OCI-M1 (cell line): Measurements from ENCODE around the gene NRSN2.
A peak's percentile ranks its signal among the peaks of the same experiment; 100 is the strongest.

Experiments used
- DNase-seq: peaks from one replicate; lab custom pipeline; 2025; lab: John Stamatoyannopoulos, UW

The NRSN2 gene, protein sequence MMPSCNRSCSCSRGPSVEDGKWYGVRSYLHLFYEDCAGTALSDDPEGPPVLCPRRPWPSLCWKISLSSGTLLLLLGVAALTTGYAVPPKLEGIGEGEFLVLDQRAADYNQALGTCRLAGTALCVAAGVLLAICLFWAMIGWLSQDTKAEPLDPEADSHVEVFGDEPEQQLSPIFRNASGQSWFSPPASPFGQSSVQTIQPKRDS

GRCh38 chr20:346640-347316, at the start of gene NRSN2:
TSS of gene NRSN2 (plus strand) at chr20:347111. CDS start at chr20:349644, 2,533 bp downstream.
- peak; percentile 57 for DNase-seq

DNA sequence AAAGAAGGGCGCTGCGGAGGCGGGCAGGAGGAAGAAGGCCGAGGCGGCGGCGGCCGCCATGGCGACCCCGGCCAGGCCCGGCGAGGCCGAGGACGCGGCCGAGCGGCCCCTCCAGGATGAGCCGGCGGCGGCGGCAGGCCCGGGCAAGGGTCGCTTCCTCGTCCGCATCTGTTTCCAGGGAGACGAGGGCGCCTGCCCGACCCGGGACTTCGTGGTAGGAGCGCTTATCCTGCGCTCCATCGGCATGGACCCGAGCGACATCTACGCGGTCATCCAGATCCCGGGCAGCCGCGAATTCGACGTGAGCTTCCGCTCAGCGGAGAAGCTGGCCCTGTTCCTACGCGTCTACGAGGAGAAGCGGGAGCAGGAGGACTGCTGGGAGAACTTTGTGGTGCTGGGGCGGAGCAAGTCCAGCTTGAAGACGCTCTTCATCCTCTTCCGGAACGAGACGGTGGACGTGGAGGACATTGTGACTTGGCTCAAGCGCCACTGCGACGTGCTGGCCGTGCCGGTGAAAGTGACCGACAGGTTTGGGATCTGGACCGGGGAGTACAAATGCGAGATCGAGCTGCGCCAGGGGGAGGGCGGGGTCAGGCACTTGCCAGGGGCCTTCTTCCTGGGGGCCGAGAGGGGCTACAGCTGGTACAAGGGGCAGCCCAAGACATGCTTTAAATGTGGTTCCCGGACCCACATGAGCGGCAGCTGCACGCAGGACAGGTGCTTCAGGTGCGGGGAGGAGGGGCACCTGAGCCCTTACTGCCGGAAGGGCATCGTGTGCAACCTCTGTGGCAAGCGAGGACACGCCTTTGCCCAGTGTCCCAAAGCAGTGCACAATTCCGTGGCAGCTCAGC, 48.8 kb upstream of the NRSN2 start:
- DNase-seq = peak; percentile 77

GRCh38 chr20:298776-299391, 48.0 kb upstream of the NRSN2 start:
- DNase-seq = no peak

DNA sequence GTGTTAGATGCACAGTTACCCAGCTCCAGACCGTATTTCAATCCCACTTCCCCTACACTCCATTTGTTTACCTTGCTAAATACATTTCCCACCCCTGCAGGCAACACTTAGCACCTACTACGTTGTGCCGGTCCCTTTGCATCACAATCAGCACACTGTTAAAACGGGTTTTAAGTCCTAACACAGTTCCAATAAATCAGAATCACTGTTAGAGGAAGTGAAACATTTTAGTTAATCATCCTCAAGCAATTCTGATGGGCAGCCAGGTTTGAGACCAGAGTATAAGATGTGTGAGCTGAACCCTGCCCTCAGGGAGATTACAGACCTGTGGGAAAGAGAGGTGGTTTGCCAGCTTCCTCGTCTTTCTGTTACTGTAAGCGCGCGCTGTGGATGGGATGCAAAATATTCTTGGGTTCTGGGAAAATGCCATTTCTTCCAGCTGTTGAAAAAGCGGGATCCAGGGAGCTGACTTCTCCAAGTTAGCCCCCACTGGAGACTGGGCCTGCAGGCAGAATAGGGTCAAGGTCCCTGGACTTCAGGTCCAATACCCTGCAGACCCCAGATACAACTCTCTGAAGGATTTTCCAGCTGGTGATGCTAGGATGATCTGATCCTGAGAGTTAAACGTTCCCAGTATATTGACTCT, 46.4 kb upstream of the NRSN2 start:
- DNase-seq = no peak

GRCh38 chr20:301886-302848, 44.7 kb upstream of the NRSN2 start:
- DNase-seq = no peak

DNA sequence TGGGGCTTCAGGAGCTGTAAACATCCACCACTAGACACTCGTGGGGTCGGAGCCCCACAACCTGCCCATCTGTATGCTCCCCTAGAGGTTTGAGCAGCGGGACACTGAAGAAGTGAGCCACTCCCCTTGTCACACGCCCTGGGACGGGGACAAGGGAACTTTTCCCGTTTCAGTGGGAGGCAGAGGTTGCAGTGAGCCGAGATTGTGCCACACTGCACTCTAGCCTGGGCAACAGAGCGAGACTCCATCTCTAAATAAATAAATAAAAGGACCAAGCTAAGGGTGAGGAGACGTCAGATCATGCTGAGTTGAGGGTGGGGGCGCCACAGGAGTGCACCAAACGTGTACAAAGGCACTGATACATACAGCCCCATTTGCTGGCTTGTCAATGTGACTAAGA, 41.2 kb upstream of the NRSN2 start:
- no peak for DNase-seq

DNA sequence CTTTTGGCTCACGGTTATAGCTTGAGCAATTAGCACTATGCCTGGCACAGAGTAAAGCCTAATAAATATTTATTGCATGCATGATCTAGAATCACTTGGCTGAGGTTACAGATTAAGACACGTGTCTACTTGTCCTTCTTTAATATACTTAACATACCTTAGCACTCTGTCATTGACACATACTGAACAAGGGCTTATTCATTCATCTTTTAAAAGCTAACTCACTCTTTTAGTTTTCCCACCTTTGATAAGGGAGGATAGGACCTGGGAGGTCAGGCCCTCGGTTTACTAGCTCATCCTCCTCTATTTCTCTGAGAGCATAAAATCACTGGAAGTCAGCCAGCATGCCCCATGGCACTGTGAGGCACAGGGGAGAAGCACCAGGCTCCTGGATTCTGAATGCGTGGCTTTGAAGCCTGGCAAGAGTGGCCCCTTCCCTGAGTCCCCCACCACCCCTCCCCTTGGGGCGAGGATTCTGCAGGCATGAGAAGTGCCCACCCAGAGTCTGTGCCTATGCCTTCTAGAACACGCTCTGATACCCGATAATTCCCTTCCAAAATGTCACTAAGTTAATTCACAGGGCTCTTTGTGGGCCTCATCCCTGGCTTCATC, 38.4 kb upstream of the NRSN2 start:
- no peak for DNase-seq

- DNase-seq = peak; percentile 79
Measured at GRCh38 chr20:309306-309840, 37.5 kb upstream of the NRSN2 start.

DNA sequence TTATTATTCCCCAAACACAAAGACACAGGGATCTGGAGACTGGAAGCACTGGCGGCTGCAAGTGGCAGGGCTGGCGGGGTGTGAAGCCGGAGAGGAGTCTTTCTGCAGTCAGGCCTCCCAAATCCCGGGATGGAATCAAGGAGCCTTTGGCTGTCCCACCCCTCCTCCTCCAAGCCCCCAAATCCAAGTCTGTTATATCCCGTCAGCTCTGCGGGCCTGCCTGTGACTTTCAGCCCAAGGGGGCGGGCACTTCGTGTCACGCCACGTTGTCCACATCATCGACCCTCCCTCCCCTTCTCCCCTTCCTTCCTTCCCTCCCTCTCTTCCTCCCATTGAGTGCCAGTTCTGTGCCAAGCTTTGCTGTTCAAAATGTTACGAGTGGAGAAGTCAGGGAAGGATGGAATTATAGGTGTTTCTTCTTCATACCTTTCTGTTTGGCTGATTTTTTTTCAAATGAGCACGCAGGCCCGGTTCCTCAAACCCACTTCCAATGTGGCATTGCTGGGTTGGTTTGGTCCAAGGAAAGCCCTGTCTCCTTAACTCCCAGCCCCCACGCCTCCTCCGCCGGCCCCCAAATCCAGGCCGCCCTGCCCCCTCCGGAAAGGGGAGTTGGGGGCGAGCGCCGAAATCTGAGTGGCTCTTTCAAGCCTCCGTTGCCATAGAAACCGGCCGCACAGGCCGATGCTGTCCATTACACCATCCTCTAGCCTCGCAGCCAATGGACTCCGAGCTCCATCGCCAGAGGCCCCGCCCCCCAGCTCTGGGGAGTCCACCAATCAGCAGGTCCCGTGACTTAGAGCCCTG, 36.9 kb upstream of the NRSN2 start:
- peak; percentile 100 for DNase-seq

DNA sequence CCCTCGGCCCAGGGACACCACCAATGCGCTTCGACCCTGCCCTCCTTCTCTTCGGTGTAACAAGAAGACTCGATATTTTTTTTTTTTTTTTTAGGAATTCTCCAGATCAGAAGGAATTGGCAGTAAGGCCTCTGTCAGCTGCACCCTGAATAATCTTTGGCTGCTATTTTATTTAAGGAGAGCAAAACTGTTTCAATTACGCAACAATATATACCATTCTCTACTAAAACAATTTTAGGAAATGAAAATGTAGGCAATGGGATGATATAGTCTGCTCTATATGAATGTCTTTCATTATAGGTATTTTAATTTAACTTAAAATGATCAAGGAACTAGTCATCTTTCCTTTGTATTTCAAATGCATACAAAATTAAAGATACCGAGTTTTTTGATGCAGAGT, 36.3 kb upstream of the NRSN2 start:
- DNase-seq = no peak

DNA sequence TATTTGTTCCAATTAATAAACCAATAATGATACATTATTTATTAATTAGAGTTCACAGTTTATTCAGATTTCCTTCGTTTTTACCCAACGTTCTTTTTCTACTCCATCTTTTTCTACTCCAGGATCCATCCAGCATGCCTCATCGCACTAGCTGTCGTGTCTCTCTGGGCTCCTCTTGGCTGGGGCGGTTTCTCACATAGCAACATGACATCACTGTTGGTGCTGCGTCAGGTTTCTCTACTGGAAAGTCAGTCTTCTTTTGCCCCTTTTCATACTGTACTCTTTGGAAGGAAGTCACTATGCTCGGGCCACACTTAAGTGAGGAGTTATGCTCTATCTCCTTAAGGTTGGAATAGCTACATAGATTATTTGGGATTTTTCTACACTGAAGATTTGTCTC, 35.3 kb upstream of the NRSN2 start:
- DNase-seq = no peak

GRCh38 chr20:312067-312466, 34.8 kb upstream of the NRSN2 start:
- no peak for DNase-seq

- no peak for DNase-seq
Measured at GRCh38 chr20:312866-313265, 34.0 kb upstream of the NRSN2 start.

DNA sequence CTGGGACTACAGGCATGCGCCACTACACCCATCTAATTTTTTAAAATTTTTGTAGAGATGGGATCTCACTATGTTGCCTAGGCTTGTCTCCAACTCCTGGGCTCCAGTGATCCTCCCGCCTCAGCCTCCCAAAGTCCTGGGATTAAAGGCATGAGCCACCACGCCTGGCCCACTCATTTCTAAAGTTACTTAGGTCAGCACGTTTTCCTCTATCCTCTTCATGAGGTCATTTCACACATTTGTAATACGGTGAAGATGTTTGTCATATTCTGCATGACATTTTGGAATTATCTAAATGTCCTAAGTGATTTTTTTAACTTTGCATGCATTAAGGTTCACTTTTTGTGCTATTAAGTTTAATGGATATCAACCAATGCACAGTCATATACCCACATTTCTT, 33.5 kb upstream of the NRSN2 start:
- DNase-seq = no peak

GRCh38 chr20:313948-314347, 33.0 kb upstream of the NRSN2 start:
- DNase-seq = no peak

DNA sequence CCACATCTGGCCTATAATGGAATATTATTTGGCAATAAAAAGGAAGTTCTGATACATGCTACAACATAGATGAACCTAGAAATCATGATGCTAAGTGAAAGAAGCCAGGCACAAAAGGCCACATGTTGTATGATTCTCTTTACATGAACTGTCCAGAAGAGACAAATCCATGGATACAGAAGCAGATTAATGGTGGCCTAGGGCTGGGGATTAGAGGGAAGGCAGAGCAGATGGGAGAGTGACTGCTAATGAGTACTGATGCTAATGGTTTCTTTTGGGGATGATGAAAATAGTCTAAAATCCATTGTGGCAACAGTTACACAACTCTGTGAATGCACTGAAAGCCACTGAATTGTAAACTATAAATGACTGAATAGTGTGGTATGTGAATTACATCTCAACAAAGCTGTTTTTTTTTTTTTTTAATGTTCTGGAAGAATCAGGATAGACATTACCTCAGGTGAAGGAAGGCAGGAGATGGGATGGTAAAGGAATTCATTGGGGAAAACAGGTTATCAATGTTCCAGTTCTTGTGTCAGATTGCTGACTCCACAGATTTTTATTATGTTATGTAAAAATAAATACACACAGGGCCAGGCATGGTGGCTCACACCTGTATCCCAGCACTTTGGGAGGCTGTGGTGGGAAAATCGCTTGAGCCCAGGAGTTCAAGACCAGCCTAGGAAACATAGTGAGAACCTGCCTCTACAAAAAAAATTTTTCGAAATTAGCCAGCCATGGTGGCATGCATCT, 30.4 kb upstream of the NRSN2 start:
- DNase-seq = no peak

DNA sequence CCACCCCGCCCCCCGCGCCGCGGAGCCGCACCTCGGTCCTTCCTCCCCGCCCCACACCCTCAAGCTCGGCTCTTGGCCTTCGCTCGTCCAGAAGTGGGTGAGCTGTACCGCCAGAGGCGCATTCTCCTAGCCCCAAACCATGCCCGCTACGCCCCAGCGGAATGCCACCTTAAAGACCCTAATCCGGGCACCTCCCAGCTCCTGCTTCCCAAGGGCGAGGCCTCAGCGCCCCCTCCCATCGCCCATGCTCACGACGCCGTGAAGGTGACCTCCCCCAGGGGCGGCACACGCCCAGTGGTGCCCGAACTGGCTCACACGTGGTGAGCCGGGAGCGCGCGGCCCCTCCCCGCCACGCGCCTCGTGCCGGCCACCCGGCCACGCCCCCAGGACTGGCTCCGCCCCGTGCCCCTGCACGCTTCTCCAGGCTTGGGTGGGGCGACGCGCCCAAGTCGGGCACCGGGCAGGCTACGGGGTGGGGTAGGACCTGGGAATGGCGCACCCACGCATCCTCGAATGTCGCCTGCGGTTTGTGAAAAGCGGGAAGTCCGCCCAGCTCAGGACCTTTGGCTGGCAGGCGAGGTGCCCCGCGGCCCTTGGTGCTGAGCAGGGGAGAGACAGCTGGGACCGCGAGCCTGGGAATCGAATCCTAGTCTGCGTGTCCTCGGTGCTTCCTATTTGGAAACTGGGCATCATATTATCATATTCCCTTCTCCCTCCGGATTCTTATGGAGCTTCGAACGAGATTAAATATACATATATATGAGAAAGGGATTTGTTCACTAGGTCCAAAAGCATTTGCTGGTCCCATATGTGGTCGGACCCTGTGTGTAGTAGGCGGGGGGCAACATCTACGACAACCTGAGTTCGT, 22.5 kb upstream of the NRSN2 start:
- DNase-seq = peak; percentile 95
